22Rv1 (cell line): Measurements from ENCODE around the gene ZNF787.

Source experiments
- H3K27ac ChIP-seq: fragments of 450-650 bp; 2 replicates; pipeline ENCODE4 v1.5.1; 2017
- ZFX ChIP-seq: fragments of 450-650 bp; IDR thresholded peaks from 2 replicates; pipeline ENCODE4 v1.6.1; 2017; ENCODE audit warnings: antibody characterized with exemption, borderline replicate concordance
- TF ChIP-seq, protein P1 (sequence below): fragments of 450-650 bp; IDR thresholded peaks from 2 replicates; pipeline ENCODE4 v1.5.1; 2017; ENCODE audit warnings: mild to moderate bottlenecking

ZNF787 gene

DNA sequence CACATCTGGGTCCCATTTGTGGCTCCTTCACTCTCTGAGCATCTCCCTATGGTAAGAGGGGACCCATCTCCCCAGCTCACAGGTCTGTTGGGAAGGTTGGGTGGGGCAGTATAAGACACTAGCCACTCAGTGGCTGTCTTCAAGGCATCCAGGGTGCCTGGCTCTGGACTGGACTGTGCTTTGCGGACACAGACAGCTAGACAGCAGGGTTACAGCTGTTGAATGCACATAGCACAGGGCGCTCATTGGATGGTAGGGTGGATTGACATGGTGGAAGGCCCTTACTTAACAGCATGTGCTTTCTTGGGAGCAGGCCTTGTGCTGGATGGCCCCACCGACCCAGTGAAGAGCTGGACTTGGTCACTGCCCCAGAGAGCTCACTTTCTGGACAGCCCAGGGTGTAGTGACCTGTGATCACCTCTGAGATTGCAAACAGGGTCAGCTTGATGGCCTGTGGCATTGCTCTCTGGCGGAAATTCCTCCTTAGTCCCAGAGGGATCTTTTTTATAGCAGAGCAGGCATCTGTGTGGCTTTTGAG is 21.9 kb upstream of the ZNF787 start:
- TF ChIP-seq, protein P1, sequence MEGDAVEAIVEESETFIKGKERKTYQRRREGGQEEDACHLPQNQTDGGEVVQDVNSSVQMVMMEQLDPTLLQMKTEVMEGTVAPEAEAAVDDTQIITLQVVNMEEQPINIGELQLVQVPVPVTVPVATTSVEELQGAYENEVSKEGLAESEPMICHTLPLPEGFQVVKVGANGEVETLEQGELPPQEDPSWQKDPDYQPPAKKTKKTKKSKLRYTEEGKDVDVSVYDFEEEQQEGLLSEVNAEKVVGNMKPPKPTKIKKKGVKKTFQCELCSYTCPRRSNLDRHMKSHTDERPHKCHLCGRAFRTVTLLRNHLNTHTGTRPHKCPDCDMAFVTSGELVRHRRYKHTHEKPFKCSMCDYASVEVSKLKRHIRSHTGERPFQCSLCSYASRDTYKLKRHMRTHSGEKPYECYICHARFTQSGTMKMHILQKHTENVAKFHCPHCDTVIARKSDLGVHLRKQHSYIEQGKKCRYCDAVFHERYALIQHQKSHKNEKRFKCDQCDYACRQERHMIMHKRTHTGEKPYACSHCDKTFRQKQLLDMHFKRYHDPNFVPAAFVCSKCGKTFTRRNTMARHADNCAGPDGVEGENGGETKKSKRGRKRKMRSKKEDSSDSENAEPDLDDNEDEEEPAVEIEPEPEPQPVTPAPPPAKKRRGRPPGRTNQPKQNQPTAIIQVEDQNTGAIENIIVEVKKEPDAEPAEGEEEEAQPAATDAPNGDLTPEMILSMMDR, result no peak
- TF ChIP-seq ZFX, result no peak
- peak overlapping the region; percentile 98 for H3K27ac ChIP-seq

DNA sequence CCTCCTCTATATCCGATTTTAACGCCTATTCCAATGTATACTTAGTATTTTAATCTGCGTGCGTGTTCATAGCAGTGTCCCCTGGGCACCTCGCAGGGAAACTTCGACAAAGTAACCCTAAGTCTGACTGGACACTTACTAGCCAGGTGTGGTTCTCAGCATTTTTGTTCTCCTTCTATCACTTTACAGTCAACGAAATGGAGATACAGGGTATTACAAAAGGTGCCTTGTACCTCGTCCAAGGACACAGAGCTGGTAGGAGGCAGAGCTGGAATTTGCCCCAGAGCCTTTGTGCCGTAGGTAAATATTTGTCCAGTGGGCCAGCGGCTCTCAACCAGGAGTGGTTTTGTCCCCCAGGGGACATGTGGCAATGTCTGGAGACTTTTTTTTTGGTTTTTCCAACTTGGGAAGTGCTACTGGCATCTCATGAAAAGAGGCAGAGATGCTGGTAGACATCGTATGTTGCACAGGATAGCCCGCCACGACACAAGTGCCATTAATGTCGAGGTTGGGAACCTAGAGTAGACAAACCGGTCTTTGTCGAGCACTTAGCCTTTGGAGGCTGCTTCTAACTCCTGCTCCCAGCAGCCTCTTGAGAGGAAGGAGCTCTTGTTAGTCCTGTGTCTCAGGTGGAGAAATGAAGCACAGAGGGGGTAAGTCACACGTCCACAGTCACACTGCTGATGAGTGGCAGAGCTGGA is 21.1 kb upstream of the ZNF787 start:
- peak overlapping the region; percentile 98 for H3K27ac ChIP-seq
- no peak for TF ChIP-seq ZFX
- TF ChIP-seq, protein P1, result no peak

DNA sequence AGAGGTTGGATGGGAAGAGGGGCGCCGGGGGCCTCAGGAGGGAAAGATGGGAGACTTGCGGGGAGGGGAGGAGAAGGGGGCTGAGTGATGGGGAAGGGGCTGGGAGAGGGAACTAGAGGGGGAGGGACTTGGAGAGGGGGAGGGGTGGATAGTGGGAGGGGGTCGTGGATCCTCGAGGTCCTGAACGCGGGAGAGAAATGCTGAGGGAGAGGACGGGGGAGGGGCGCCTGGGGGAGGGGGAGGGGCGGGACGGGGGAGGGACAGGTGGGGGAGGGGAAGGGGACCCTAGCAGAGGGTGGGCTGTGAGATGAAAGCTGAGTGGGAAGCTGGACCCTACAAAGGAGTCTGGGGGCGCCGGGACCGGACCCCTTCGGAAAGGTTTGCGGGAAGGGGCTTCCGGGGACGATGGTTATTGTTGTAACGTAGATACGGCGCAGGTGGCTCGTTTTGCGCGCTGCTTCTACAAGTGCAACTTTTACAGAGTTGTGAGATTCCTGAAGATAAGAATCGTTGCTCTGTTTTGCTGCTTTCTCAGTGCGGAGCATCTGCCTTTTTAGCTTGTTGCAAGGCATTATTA is 20.4 kb upstream of the ZNF787 start:
- H3K27ac ChIP-seq, result peak overlapping the region; percentile 98
- no peak for TF ChIP-seq ZFX
- TF ChIP-seq, protein P1, result no peak

DNA sequence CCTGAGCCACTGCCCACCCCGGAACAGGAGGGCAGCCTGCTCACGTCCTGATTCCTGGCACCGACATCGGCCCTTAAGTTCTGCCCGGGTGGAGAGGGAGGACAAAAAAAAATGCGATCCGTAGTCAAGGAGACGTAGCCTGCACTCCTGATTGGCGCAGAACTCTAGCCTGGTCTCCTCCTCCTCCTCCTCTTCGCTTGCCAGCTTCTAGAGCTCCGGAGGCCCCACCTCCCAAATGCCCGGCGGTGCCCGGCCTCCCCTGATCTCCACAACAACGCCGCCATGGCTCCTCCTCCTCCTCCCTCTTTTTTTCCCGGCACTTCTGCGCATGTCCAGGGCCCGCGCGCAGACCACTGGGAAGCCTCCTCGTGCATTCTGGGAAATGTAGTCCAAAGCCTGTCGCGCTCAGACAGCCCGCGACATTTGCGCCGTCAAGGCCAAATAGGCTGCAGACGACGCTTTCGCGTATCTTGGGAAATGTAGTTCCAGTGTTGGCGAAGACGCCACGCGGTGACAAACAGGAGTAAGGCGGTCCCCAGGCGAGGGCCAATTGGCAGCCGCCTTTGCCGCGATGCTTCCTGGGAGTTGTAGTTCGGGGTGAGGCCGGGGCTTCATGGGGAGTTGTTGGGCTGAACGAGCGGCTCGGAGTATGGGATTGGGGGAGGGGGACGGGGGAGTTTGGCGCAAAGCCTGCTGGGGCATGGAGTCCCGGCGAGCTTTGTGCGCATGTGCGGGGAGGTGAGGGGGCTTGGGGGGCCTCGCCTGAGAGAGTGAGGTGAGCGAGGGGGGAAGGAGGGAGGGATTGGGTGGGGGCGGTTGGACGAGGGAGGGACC is 19.7 kb upstream of the ZNF787 start, which contains the start of gene ZNF444:
Gene ZNF444 (plus strand): TSS at position 705 of the 834 bp plus-strand sequence. CDS start 5,625 bp downstream, outside the sequence.
- TF ChIP-seq, protein P1, result no peak
- no peak for TF ChIP-seq ZFX
- H3K27ac ChIP-seq, result peak within 1 kb of the TSS; percentile 98

DNA sequence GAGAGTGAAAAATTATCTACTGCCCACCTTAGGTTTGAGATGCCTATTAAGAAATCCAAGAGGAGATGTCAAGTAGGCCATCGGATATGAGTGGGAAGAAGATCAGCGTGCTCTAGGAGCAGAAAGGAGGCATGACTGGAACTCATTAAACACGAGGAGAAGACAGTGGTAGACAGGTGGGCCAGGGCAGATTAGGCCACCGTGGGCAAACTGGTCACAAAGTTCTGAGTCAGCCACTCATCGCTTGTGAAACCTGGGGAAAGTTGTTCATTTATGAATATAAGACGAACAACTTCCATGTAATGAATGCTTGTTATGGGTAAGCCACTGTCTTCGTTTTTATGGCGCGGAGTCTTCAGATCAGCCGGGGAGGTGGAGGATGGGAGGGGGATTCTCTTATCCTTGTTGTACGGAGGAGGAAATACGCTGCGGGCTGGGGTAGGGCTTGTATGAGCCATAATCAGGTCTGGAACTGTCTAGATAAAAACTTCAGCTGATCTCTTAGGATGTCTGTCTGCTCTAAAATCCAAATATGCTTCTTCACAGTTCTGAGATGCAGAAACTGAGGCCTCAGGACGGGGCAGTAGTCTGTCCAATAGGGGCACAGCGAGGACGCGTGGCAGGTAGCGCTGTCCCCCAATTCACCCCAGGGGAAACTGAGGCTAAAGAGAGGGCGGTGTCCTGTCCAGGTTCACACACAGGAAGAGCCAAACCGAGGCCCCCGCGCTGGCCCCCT is 18.9 kb upstream of the ZNF787 start:
- H3K27ac ChIP-seq, result peak overlapping the region; percentile 98
- TF ChIP-seq ZFX, result no peak
- TF ChIP-seq, protein P1, result no peak

DNA sequence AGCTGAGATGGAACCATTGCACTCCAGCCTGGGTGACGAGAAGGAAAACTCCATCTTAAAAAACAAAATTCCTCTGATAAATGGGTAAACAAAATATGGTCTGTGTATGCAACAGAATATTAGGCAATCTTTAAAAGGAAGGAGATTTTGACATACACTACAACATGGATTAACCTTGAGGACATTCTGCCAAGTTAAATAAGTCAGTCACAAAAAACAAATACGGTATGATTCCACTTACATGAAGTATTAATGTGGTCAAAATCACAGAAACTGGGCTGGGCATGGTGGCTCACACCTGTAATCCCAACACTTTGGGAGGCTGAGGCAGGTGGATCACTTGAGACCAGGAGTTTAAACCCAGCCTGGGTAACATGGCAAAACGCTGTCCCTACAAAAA is 17.0 kb upstream of the ZNF787 start:
- H3K27ac ChIP-seq, result no peak overlapping the region
- no peak for TF ChIP-seq ZFX
- TF ChIP-seq, protein P1, result no peak
